ENCODE data around the gene NUB1.
A peak's percentile ranks its signal among the peaks of the same experiment; 100 is the strongest.

The NUB1 gene

GRCh38 chr7:151314401-151314800, 27.2 kb upstream of the NUB1 start:
- no peak for DNase-seq

GRCh38 chr7:151315038-151315655, 26.5 kb upstream of the NUB1 start:
- peak in 12 of 14 donors; percentile 5 to 51 (median 20) for DNase-seq

GRCh38 chr7:151316896-151317295, 24.7 kb upstream of the NUB1 start:
- DNase-seq, result no peak

GRCh38 chr7:151317936-151318335, 23.7 kb upstream of the NUB1 start:
- DNase-seq, result no peak

GRCh38 chr7:151319189-151319588, 22.4 kb upstream of the NUB1 start:
- no peak for DNase-seq

GRCh38 chr7:151320263-151320845, 21.3 kb upstream of the NUB1 start:
- no peak for DNase-seq

GRCh38 chr7:151321341-151321740, 20.3 kb upstream of the NUB1 start:
- no peak for DNase-seq

GRCh38 chr7:151322906-151323305, 18.7 kb upstream of the NUB1 start:
- no peak for DNase-seq

GRCh38 chr7:151327022-151327421, 14.6 kb upstream of the NUB1 start:
- no peak for DNase-seq

GRCh38 chr7:151327659-151328058, 14.0 kb upstream of the NUB1 start:
- DNase-seq, result no peak

GRCh38 chr7:151330181-151330580, 11.4 kb upstream of the NUB1 start:
- DNase-seq, result no peak

GRCh38 chr7:151330661-151331060, 11.0 kb upstream of the NUB1 start:
- no peak for DNase-seq

- DNase-seq, result no peak
Measured at GRCh38 chr7:151334628-151335027, 7.0 kb upstream of the NUB1 start.

GRCh38 chr7:151336027-151336708, 5.4 kb upstream of the NUB1 start:
- no peak for DNase-seq

GRCh38 chr7:151337346-151337745, 4.3 kb upstream of the NUB1 start:
- DNase-seq, result no peak

- no peak for DNase-seq
Measured at GRCh38 chr7:151338809-151339208, 2.8 kb upstream of the NUB1 start.

GRCh38 chr7:151339651-151340382, 1.8 kb upstream of the NUB1 start:
- DNase-seq, result no peak

- DNase-seq, result no peak
Measured at GRCh38 chr7:151340794-151341356, 737 bp upstream of the NUB1 start.

GRCh38 chr7:151342102-151342646, 562 bp downstream of the NUB1 start:
- no peak for DNase-seq

GRCh38 chr7:151342811-151343210, 1.2 kb downstream of the NUB1 start:
- DNase-seq, result no peak

GRCh38 chr7:151343516-151343915, 1.9 kb downstream of the NUB1 start:
- DNase-seq, result no peak

- DNase-seq, result no peak
Measured at GRCh38 chr7:151345576-151346469, 4.2 kb downstream of the NUB1 start.

Measured in C1 segment of cervical spinal cord (tissue), 14 donors.